ENCODE results near the gene HOXD11. TPM values are rescaled to one million over a fixed set of nuclear protein-coding genes. Genes with fewer than 3 reads are reported as not detected.

The HOXD11 gene
- polyA plus RNA-seq, 4 donors, result 46.0 to 89.2 (median 64.9) TPM

DNA sequence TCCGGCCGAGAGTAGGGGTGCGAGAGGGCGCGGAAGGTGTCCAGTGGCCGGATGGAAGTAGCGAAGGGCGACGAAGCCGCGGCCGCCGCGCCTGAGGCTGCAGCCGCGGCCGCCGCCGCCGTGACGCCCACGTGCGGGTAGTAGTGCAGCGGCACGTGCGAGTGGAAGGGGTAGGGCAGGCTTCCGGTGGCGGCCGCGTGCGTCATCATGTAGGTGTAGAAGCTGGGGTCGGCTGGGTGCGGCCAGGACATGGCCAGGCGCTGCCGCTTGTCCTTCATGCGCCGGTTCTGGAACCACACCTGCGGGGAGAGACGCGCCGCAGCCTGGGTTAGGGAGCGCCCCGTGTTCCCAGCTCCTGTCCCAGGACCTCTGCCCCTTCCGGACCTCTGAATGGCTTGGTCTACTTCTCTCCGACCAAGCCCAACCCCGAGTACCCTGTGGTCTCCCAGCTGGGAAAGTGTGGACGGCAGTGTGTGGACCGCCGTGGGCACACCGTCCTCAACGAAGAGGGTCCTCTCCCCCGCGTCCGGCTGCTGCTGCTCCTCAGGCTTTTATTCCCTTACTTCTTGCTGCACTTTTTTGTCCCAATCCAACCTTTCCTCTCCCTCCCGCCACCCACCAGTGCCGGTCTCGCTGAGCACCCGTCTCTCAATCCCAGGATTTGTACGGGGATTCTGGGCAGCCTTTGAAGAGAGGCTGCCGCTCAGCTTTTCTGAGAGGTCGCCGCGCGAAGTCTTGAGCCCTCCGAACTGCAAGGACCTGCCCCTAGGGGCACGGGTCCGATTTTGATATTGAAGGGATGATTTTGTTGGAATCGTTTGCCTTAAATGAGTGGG, 26.3 kb upstream of the HOXD11 start:
- peak in 1 of 4 donors; percentile 16 for DNase-seq (ENCODE audit: low read depth in 4 of 4, low spot score in 2 of 4)

DNA sequence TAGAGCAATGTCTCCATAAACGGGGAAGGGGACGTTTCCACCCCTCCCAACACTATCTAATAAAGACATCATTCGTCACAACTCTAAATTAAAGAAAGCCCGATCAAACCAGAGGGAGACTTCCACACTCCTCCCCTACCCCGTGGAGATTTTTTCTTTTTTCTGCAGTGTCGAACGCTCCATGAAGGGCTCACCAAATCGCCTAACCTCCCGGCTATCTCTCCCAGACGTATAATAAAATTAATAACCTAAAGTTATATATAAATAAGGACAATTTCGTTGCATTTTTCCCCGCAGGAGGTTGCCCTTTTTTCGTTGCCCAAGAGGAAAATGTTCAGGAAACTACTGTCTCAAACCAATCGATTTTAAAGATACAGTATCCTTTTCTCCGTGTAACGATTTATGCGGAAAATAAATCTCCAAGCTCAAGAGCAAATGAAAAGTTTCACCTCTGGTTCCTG, 25.7 kb upstream of the HOXD11 start:
- DNase-seq (ENCODE audit: low read depth in 4 of 4, low spot score in 2 of 4), result peak in 1 of 4 donors; percentile 31

DNA sequence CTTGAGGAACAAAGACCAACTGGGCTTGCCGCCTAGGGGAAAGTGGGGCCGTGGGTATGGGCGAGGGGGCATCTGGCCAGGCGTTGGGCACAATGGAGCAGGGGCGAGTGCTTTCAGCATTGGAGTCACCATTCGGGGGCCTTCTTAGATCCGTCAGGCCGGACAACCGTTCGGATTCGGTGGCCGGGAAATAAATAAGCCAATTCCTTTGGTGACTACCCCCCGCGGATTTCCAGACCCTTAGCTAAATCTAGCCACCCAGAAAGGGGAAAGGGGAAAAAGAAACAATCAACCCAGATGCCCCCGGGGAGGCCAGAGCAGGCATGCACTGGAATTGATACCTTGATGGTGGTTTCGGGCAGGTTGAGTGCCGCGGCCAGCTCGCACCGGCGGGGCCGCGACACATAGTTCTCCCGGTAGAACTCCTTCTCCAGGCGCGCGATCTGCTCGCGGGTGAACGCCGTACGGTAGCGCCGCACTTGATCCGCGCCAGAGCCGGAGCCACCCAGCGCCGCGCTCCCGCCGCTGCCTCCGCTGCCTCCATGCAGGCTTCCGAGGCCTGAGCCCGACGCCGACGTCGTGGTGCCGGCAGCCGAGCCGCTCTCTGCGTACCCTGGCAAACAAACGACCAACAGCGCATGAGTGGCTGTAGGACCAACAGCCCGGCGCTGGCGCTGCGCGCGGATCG, 25.1 kb upstream of the HOXD11 start:
- peak in 1 of 4 donors; percentile 13 for DNase-seq (ENCODE audit: low read depth in 4 of 4, low spot score in 2 of 4)

DNA sequence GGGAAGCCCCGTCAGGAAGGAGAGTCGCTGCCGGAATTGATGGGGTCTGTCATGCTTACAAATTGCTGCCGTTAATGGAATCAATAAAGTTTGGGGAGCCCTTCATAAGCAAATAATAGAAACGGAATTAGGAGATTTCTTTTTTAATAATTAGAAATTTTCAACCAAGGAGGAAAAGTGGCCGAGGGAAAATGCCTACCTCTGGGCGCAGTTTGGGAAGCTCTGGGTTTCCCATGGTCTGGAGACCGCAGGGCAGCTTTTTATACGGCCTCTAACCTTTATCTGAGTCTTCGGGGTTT, 24.6 kb upstream of the HOXD11 start:
- DNase-seq (ENCODE audit: low read depth in 4 of 4, low spot score in 2 of 4), result peak in 1 of 4 donors; percentile 17

DNA sequence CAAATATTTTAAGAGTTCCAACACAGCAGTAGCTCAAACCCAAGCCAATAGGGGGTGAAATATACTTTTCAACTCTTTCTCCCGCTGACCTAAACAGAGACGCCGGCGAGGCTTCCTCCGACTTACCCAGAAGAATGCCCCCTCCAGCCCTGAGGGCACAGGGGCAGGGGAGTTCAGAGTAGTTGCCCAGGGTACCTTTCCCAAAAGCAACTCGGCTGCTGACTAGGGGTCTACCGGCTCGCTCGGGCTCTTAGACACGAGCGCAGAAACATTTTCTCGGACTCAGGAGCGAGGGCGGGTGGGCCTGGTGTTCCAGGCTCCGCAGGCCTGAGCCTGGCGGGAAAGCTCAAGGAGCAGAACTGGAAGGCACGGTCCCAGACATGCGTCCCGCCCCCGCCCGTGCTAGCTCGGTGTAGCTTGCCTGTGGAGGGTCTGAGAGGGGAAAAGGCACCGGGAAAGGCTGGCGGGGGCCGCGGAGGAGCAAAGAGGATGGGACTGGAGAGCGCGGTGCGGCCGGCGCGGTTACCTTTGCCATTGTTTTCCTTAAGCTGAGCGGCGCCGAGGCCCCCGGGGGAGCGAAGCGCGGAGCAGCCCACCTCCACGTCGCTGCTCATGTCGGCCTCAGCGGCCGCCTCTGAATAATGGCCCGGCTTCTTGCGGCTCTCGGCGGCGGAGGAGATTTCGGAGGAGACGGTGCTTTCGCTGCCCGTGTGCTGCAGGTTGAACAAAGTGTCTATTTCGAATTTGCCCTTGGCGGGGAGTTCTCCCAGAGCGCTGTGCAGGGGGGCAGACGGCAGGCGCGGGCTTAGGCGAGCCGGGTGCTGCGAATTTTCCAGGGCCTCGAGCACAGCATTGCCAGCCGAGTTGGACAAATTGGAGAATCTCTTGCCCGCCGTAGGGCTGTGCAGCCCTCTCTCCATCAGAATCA, 24.0 kb upstream of the HOXD11 start:
- no peak for DNase-seq (ENCODE audit: low read depth in 4 of 4, low spot score in 2 of 4)

DNA sequence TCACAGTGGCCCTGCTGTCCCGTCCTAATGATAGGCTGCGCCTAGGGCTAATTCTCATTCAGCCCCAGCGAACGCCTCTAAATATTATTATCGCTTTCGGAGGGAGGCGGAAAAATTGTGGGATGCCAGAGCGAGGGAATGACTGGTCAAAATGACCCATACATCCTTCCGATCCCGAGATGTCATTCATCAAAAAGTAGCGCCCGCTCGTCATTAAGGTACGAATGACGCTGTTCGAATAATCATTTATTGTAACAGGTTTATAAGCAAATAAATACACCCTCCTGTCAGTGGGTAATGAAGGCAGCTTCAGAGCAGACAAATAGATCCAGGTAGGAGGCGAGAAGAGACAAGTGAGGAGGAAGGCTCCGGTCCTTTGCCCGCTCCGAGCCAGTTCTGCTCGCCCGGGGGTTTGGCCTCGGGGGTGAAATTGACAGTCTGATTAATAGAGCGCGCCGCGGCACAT, 23.3 kb upstream of the HOXD11 start, which contains the start of gene EVX2:
TSS of gene EVX2 (minus strand) at position 167 of the 466 bp plus-strand sequence. CDS start 186 bp downstream, outside the sequence.
- DNase-seq (ENCODE audit: low read depth in 4 of 4, low spot score in 2 of 4), result no peak

DNA sequence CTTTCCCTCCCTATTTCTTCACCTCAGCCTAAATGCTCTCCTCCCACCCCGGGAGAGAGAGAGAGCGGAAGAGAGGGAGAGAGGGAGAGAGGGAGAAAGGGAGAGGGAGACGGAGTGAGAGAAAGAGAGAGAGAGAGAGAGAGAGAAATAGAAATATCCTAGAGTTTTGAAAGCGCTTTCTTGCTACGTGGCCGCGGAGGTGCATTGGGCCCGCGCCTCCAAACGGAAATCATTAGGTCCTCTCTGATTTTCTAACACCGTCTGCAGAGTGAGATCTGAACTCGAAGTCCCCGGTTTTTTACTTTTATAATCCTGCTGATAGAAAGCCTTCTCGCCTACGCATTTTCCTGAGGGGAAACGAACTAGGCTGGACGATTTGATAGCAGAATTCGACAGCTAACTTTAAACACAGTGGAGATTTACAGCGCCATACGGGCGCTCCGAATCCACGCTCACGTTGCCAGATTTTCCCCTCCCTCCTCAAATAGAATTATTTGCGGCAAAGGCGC, 22.4 kb upstream of the HOXD11 start:
- DNase-seq (ENCODE audit: low read depth in 4 of 4, low spot score in 2 of 4), result no peak

DNA sequence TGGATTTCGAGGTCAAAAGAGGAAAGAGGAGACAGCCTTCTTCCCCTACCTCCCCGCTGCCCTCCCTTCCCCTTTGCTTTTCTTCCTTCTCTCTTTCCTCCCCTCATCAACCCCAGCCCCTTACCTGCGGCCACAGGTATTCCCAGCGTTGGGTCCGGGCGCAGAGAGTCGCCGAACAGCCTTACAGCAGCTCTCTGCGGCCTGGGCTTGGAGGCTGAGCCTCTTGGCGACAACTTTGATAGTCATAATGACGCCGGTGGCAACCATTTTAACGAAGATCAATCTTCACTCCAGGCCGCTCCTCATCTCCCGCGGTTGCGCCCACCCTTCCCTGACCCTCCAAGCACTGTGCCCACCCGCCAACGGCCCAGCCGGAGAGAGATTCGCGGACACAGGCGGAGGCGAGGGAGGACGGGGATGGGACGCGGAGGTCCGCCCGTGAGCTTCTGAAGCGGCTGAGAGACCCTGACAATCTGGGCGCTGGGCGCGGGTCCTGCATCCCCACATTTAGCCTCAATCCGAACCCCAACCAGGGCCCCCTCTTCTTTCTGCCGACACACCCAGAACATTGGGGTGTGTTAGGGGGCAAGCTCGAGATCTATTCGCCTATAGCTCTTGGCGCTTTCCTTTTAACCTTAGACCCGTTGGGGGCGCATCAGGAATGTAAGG, 21.8 kb upstream of the HOXD11 start:
- DNase-seq (ENCODE audit: low read depth in 4 of 4, low spot score in 2 of 4), result no peak

DNA sequence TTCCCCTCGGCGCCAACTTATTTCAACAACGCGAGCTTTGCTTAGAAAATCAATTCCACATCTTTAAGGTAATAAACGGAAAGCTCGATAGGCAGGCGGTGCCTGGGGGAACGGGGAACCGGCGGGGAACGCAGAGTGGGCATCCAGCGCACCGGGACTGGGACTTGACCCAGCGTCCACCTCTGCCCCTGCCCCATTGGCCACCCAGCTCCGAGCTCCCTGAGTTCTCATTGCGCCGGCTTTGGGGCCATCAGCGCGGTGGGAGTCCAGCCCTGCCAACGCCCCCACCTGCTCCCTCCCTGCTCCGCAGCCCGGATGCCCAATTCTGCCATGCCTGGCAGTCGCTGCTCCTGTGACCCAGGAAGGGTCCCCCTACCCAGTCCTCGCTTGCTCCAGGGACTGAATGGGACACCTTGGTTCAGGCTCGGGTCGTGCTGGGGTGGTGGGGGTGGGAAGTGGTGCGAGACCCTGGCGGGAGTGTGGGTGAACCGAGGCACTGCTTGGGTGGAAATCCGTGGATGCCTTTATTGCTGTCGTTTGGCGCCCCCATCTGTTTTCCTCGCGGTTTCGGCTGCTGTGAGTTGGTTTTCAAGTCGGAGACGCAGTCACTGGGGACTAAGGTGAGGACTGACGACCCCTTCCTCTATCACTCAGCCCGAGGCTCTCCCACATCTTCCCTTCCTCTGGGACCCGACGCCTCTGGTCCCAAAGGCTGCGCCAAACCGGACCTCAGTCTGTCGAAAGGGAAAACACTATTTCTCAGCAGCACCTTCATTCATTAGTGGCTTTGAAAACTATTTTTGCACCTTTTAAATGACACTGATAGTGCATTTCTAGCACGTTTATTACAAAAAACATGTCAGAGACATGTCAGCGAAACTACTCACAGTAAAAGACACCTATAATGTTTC, 21.0 kb upstream of the HOXD11 start:
- no peak for DNase-seq (ENCODE audit: low read depth in 4 of 4, low spot score in 2 of 4)

DNA sequence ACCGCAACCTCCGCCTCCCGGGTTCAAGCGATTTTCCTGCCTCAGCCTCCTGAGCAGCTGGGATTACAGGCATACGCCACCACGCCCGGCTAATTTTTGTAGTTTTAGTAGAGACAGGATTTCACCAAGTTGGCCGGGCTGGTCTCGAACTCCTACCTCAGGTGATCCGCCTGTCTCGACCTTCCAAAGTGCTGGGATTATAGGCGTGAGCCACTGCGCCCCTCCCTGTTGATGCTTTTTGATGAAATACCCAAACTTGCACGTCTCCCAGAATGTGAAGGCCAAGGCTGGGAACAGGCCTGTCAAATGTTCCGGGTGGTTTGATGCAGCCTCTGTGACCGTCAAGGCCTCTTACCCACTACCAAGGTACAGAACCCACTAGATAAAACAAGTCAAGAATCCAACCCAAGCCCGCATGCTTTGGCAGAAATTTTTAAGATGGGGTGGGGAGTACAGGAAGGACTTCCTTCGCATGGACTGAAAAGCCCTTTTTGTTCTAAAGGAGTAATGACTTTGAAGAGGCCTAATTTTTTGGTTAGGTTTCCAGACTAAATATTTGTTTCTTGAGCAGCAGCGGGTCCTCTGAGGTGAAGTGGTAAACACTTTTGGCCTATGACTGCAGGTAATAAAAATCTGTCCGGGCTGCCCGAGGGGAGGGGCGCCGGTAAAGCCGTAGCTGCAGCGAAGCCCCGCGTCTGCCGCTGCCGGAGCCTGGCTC, 19.6 kb upstream of the HOXD11 start:
- no peak for DNase-seq (ENCODE audit: low read depth in 4 of 4, low spot score in 2 of 4)

DNA sequence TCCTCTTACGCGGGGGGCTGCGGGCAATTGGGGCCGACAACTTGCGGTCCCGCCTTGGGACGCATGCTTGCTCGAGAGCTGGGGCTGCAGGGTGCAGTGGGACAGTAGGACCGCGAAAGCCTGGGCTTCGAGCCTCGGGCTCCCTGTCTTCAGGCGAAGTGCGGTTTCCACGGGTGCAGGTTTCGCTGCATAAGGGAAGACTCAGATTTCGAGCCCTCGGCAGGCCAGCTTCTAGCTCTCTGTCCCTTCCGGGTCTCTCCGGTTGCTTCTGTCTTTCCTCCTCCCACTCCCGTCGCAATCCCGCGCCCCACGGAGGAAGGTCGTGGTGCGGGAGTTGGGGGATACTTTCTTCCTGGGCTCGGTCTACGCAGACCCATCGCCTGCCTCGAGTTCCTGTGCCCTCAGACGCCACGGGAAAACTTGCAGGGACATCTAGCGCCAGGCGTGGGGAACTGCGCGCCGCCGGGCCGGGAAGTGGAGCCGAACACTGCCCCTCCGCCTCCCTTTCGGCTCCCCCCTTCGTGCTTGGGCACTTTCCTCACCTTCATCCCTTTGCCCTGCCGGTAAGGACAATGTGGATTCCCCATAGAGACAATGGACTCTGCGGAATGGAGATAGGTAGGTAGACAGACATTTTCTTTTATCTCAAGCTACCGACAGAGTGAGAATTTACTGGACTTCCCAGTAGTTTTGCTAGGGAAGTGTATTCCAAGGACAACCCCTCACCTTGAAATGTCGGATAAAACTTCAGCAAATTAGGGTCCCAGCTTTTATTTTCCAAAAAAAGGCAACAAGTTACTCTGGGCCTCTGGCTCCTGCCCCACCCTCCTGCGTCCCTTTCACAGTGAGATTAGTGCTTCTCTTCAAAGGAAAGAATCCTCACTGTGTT, 18.8 kb upstream of the HOXD11 start:
- no peak for DNase-seq (ENCODE audit: low read depth in 4 of 4, low spot score in 2 of 4)

DNA sequence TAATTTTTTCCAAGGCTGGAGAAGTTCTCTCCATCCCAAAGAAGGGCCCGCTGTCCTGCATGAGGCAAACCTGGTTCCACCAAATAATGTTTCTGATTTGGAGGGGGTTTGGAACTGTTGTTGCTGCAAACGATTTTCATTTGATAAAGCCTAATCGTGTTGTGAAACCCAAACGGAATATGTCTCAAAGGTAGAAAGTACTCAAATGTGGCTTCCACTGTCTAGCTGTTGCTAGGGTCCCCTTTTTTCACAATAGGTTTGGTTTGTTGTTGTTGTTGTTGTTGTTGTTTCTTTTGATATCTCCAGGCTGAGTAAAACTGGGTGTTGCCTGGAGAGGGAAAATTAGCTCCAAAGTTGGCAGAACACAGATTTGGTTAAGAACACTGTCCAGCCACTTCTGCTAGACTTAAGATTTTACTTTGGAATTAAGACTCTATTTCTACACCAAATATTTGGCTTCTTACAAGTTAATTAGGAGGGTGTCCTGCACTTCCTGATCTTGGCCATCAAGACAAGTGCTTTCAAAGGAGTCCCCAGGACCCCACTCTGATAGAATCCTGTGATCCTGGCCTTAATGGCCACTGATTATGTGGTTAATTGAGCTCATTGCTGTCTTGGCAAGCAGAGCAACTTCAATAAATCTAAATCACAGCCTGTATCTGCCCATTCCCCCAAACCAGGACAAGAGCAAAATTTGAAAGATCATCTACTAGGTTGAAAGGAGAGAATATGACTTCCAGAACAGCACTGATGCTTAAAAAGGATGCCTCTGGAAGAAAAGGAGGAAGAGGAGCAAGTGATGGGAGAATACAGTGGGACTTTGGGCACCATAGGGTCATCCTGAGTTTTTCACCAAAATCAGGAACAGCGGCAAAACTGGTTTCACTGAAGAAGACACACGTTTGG, 17.9 kb upstream of the HOXD11 start:
- no peak for DNase-seq (ENCODE audit: low read depth in 4 of 4, low spot score in 2 of 4)

DNA sequence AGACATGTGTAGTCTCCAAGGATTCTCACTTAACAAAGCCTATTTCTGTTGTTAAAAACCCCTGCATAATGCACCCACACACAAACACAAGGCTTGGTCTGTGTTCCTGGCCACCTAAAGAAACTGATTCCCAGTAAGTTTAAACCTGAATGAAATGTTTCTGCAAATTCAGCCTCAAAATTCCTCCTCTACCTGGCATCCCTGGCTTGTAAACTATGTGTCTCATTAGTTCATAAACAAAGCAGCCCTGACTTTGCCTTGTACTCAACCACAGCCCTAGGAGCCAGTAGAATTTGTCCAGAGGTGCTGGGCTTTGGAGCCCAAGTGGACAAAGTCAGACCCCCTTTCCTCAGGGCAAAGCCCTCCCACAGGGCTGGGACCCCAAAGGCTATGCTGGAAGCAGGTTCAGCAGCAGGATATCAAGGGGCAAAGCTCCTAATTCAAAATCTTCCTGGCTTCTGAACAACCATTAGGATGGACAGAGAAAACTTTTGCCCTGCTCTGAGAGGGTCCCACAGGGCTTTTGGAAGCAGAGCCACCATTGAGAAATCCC, 17.2 kb upstream of the HOXD11 start:
- no peak for DNase-seq (ENCODE audit: low read depth in 4 of 4, low spot score in 2 of 4)

DNA sequence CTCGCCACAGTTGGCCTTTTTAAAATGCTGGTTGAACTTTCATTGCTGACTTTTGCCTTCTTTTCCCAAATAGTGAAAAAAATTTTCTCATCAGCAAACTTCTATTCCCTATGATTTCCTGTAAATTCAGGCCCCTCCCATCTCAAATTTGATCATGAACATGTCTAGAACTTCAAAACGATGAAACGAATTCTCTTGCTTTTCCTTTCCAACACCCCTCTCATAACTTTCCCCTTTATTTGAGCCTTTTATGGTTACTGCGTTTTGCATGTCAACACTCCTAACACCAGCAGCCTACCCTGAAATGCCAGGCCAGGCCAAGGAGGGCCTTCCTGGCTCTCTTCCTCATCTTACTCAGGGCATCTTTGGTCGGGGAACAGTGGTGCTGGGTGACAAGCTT, 16.2 kb upstream of the HOXD11 start:
- DNase-seq (ENCODE audit: low read depth in 4 of 4, low spot score in 2 of 4), result no peak

DNA sequence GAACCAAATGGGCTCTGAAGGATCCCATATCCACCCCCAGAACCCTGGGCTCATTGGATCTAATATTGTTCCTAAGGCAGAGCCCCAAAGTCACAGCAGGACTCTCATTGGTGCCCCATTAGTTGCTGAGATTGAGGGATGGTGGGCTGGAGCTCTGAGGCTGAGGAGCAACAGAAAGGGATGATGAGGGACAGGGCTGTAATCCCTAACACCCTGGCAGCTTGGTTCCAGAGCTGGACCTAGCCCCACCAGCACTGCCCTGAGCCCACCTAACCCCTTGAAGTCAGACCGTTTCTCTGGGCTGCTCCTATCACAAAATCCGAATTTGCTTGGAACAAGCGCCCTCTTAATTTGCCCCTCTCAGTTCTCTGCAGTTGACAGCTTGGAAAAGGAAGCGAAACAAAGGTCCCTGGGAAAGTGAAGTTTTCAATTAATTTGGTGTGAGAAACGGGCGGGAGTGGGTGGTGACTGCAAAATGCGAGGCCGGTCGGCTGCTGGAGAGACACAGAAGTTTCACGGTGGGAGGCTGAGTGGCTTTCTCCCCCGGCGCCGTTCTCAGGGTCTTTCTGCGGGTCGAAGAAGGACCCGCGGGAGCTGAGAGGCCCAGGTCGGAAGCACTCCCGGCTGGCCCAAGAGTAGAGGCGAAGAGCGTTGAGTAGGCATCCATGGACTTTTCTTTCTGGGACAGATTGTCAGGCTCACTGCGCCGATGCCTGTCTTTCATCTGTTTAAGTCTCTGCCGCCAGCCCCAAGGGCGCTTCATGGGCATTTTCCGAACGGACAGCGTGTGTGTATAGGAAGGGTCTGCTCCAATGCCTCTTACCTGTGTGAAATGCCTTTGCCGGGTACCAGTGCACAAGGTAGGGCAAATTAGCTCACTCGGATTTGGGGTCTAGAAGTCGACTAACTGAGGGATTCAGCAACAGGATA, 15.5 kb upstream of the HOXD11 start:
- DNase-seq (ENCODE audit: low read depth in 4 of 4, low spot score in 2 of 4), result no peak
